RKO (cell line): ENCODE results near the gene IDI1.
"Not testable (repeated sequence)": the region's sequence is repeated elsewhere in the genome, so short reads cannot be mapped to it uniquely, and the experiment has no call there.

Experiments
- DNase-seq: peaks from one replicate; pipeline ENCODE4 v3.0.0-alpha.2; 2016; ENCODE audit warnings: low spot score

The IDI1 gene

DNA sequence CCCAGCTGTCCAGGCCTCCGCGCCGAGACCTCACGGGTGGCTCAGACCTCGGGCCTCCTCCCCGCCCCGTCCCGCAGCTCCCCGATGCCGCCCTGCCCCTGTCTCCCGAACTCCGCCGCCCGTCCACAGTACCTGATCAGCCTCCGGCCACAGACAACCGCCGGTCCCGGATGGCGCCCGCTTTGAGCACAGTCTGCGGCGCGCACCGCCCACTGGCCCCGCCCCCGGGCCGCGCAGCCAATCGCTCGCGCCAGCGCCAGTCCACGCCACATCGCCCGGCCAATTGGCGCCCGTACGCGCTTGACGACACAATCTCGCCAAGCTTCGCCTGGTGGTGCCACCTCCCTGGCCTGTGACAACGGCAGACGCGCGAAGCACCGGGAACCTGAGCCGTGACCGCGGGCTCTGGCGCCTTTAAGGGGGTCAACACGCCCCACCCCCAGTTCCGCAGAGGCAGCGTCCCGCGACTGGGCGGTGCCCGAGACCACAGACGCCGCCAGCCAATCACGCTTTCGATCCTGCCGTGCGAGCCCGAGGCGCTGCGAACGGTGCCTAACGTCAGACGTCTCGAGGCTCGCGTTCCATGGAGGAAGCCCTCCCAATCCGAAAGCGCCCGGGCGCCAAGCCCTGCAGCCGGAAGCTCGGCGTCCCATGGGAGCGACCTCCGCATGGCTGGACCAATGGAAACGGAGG is at the start of gene IDI1:
Gene IDI1, minus strand, starts transcription at position 388 of the 693 bp plus-strand sequence. Its CDS starts 116 bp downstream, at position 272.
- DNase-seq = peak; percentile 99

DNA sequence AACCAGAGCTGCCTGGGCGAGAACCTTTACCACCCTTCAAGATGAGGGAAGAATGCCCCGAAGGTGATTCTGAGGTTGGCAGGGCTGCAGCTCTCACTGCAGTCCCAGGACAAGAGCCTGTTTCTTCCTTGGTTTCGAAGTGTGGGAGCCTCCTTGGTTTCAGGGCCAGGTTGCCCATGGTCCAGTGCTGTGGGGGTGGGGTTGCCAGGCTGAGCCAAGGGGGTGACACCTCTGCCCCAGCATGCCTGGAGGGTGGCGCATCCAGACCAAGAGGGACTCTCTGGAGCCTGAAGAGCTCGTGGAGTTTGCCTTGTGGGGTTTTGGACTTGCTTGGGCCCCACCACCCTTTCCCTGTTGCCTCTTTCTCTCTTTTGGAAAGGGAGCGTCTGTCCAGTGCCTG is 48.5 kb upstream of the IDI1 start:
- no peak for DNase-seq

DNA sequence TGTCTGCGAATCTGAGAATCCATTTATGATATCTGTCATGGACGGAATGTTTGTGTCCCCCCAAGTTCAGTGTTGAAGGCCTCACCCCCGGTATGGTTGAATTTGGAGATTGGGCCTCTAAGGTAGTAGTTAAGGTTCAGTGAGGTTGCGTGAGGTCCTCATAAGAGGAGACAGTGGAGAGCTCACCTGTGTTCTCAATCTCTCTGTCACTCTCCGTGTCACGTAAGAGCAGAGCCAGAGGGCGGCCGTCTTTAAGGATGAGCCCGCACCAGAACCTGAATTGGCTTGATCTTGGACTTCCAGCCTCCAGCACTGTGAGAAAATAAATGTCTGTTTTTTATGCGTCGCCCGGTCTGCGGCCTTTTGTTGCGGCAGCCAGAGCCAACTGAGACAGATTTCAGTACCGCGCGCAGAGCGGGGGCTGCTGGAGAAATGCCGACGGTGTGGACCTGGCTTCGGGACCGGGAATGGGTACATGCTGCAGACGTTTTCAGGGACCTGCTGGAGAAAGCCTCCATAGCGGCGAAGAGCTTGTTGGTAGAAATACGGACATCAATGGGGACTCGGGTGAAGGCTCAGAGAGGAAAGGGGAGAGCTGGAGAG is 47.5 kb upstream of the IDI1 start:
- DNase-seq = no peak

DNA sequence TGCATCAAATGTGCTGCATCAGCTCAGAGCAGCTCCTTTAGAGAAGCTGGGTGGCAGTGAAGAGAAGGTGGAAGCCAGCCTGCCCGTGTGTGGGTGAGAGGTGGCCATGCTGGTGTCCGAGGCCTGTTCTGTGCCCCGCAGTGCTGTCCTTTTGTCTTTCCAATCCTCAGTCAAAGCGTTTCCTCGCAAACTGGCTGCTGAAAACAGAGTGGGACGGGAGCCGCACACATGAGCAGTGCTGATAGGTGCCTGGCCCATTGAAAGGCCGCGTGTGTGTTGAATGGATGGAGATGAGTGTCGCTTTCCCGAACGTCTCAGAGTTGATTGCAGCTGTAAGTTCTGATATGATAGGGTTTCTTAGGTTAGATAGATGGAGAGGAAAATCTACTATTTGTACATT is 46.6 kb upstream of the IDI1 start:
- no peak for DNase-seq

DNA sequence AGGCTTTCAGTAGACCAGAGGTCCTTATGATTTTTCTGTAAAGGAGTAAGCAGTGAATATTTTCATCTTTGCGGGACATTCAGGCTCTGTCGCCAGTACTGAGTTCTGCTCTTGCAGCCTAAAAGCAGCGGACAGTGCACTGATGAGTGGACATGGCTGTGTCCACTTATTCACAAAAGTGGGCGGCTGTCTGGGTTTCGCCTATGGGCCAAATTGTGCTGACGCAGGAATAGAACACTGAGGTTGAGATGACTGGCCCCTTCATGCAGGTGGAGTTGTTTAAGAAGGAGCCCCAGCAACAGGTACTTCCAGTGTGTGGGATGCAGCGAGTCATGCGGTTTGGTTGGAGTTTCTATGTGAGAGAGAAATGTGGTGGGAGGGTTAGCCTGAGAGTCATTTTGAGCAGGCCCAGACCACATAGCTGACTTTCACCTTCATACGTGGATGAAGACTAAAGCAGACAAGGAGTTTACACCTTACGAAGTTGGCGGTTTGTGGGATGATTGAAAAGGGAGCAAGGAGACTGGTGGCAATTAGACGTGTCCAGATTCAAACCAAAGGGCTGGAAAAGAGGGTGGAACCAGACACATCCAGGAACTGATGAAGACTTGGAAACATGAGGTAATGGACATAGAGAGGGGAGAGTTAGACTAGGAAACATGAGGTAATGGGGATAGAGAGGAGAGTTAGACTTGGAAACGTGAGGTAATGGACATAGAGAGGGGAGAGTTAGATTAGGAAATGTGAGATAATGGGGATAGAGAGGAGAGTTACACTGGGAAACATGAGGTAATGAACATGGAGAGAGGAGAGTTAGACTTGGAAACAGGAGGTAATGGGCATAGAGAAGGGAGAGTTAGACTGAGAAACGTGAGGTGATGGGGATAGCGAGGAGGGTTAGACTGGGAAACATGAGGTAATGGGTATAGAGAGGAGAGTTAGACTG is 45.5 kb upstream of the IDI1 start:
- no peak for DNase-seq

DNA sequence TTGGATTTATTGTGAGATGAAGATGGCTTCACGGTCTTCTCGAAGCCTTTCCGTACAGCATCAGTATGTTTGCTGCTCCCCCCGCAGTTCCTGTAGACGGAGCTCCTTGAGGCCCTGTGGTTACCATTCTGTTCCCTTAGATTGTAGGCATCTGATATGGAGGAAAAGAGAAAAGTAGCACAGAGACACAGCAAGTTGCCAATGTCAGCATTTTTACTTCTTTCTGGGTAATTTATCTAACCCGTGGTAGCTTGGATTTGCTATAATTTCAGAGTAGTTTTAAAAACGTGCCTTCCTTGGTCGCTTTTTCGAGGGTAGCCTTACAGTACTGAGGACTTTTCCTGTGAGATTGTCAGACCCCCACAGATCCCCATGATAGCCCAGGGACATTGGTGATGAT is 44.8 kb upstream of the IDI1 start:
- DNase-seq = no peak

DNA sequence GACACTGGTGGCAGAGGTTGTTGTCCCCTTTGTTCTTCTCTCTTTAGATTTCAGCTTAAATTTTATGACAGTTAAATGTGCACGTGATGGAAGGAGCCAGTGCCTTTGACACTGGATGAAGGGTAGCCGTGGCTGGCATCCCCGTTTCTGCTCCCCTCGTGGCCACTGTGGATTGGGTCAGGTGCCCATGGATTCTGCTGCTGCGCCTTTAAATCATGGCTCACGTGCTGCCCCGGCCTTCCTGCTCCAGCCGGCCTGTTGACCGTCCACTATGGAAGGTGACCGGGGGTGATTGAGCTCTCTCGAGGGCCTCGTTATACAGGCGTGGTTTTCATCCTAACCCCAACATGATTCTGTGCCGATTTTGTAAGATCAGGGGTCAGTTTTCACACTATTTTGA is 41.8 kb upstream of the IDI1 start:
- no peak for DNase-seq

DNA sequence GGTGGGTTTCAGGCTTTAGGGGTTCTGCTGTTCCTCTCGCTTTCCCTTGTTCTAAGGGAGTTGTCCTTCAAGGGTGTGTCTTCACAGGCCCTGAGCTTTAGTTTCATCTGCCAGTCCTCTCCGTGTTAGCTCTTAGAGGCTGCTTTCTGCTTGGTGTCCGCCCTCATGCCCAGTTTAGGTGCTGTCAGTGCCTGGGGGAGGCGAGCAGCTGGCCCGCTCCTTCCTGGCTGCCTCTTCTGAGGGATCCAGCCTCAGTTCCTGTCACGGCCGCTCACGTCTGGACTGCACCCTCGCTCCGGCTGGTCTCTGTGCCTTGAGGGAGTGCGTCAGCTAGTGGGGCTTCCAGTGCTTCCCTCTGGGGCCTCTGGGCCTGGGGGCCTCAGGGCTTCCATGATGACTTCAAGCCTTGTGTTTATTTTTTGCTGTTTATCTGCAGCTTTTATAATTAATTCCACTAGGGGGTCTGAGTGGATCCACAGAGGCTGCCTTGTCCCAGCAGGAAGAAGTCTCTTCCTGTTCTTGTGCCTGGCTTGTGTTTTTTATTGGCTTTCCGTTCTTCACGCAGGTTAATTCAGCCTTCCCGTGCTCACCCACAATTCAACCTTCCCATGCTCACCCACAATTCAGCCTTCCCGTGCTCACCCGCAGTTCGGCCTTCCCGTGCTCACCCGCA is 40.2 kb upstream of the IDI1 start:
- DNase-seq = no peak

DNA sequence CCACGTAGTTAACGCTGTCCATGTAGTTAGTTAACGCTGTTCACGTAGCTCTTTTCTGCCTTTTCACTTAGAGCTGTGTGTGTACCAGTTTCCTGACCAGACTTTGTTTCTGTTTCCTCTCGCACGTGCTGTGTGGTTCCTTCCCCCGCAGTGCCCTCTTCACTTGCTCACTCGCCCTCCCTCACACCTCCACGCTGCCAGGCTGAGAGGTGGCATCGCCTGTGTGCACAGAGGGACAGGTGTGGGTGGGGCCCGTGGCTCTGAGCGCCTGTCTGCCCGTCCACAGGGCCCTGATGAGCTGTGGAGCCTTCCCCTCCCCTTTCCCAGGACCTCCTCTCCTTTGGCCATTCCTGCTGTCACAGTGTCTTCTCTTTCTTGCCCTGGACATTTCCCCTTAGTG is 37.9 kb upstream of the IDI1 start:
- DNase-seq = no peak

DNA sequence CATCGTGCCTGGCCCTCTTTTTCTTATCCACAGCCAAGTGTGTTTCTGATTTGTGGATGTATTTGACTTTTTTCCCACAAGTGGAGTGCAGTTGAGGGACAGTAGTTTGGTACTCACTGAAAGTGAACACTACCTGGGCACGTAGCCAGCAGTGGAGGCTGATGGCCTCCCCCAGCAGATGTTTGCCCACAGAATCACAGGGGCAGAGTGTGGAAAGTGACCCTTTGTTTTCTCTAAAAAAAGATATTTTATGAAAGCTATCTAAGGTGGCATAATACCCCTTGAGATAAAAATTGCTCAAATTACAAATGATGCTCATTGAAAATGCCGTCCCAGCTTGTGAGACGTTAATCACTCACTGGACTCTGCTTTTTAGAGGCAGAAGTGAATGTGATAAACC is 36.3 kb upstream of the IDI1 start:
- no peak for DNase-seq

DNA sequence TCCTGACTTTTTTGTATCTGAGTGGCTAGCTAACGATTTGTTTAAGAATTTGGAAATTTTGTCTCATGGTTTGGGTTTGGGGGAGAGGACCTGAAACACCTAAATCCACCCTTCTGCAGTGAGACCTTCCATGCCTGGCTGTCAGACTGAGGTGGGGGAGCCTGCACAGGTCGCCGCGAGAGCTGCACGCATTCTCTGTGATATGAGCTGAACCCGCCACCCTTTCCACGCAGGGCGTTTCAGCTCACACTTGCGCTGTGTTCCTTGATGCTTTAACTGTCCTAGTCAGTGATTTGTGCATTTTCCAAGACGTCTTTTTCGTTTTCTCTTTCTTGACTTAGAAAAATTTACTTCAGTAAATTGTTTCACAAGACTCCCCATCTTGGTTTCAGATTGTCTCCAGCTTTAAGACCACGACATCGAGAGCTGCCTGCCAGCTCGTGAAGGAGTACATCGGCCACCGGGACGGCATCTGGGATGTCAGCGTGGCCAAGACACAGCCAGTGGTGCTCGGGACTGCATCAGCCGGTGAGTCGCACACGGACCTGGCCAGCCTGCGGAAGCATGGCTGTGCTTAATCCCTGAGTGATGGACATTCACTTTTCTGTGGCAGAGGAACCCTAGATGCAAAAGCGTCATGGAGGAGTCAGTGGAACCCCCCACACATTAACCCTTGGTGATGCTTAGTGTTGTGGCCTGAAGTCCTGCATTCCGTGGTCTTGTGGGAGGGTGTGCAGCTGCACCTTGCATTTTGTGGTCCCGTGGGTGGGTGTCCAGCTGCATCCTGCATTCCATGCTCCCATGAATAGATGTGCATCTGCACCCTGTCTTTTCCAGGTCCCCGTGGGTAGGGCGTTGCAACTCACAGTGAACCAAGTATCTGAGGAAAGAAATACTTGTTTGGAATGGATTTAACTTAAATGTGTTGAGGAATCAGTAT is 35.4 kb upstream of the IDI1 start:
- no peak for DNase-seq

DNA sequence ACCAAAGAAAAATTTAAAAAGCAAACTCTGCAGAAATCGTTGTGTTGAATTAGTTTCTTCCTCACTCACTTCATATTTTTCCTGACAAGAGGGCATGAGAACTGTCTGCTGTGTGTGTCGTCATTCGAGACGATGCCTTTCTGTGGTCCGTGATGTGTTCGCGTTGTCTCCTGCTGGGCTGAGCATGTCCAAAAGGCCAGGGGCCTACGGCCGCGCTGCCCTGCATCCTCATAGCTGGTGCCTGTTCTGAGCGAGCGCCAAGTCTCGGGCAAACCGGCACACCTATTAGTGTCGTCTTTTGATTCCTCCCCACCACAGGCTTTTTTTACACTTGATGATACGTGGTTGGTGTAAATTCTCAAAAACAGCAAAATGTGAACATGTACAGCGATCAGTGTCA is 34.7 kb upstream of the IDI1 start:
- DNase-seq = no peak

DNA sequence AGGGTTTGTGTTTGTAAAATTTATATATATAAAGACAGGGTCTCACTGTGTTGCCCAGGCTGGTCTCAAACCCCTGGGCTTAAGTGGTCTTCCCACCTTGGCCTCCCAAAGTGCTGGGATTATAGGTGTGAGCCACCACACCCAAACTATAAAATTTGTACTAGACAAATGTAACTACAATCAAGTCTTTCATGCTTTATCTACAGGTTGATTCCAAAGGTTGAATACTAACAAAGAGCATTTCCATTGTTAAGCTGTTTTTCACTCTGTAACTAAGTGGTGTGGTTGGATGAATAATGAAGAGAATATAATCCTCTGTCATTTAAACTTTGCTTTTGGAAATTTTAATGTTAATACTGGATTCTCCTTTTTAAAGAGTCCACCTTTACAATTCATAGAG is 29.7 kb upstream of the IDI1 start:
- no peak for DNase-seq

DNA sequence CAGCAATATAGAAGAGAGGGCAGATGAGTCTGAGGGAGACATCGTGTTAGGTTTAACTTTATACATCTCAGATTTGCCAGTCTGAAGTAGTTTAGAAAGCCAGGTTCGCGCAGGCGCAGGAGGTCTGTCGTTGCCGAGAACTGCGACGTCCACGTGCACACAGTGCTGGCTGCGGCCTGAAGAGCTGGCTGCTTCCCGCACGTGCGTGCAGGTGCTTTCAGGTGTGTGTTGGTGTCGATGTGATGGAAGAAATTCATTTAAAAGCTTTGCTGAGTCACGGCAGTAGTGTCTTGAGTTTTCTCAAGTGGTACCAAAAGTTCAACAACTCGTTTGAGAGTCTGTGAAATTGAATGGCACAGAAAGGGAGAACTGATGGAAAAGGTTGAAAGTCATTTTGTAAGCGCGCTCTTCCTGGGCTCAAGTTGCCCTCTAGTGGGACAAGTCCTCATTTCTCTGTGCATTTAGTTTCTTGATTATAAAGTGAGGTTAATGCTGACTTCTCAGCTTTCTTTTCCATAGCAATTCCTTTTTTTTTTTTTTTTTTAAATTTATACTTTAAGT is 25.9 kb upstream of the IDI1 start:
- DNase-seq = peak; percentile 44

DNA sequence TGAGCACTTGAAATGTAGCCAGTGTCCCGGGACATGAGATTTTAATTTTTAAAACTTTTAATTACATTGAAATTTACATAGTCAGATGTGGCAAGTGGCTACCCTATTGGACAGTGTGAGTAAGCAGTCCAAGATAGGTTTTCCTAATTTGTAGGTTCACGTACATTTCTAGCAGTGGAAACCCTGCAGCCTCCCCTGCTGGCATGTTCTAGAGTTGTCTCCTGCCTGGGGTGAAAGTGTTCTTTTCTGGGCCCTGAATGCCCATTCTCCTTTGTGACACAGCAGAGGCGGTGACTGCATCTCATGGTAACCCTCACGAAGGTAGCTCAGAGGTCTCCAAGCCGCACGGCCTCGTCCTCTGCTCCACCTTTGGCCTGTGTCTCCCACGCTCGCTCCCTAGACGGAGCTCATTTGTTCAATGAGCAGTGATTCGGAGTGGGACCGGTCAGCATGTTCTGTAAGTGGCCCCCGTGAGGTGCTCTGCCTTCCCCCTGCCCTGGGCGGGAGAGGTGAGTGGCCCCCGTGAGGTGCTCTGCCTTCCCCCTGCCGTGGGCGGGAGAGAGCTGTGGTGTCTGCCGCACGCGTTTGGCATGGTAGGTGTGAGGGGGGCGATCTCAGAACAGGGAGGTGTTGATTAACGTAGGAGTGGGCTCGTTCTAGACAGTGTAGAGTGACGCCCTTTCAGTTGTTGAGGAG is 25.3 kb upstream of the IDI1 start:
- DNase-seq = no peak

DNA sequence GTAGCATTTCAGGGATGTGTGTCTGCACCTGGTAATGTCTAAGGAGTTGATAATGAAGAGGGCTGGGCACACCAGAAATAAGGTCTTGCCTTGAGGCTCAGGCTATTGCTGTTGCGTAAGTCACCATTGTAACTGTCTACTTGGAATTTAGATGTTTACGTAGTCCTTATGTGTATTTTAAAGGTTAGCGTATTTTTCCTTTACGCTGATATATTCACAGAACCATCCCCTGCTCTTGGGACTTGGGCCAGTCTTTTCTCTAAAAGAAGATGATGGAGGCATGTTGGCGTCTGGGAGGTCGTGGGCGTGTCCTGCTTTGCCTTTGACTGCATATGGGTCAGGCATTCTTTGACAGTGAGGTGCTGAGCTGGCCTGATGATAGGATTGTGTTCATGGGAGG is 22.0 kb upstream of the IDI1 start:
- no peak for DNase-seq

DNA sequence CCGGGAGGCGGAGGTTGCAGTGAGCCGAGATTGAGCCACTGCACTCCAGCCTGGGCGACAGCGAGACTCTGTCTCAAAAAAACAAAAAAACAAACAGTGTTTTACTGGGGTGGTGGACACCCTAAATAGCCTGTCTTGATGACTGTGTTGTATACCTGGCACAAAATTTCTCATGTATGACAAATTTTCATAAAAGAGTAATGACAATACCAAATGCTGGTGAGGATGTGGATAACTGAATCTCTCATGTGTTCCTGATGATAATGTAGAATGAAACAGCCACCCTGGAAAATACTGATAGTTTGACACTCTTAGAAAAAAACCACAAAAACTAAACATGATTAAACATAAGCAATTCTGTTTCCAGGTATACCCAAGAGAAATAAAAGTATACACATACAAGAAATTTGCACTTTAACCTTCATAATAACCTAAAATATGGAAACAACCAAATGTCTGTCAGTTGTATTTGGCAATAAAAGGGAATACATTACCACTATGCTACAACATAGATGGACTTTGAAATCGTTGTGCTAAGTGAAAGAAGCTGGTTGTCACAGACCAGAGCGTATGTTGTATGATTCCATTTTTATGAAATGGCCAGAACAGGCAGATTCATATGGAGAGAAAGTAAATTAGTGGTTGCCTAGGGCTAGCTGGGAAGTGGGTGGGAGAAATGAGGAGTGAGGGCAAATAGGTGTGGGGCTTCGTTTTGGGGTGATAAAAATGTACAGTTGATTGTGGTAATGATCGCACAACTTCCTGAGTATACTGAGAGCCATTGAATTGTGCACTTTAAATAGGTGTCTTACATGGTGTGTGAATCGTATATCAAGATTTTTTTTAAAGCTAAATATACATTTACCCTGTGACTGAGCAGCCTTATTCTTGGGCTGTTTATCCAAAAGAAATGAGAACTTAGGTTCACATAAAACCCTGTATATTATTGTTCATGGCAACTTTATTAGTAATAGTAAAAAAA is 19.8 kb upstream of the IDI1 start:
- no peak for DNase-seq

DNA sequence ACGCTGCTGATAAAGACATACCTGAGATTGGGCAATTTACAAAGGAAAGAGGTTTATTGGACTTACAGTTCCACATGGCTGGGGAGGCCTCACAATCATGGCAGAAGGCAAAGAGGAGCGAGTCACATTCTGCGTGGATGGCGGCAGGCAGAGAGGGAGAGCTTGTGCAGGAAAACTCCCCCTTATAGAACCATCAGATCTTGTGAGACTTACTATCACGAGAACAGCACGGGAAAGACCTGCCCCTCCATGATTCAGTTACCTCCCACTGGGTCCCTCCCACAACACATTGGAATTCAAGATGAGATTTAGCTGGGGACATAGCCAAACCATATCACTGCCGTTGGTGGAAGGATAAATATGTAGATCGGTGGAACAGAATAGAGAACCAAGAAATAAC is 17.8 kb upstream of the IDI1 start:
- DNase-seq = not testable (repeated sequence)

DNA sequence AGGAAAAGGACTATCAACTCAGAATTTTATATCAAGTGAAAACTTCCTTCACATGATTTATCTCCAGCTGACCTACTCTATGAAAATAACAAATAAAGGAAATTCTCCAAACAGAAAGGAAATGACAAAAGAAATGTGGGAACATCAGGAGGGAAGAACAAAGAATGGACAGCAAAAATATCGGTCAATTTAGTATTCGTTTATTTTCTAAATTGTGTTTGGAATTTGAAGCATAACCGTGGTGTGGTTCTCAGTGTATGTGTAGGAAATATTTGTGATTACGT is 16.0 kb upstream of the IDI1 start:
- no peak for DNase-seq
